Ovary (tissue), 3 donors: ENCODE results near the gene RBM4B.

ENCODE experiments used
- CTCF ChIP-seq, 3 donors: fragments of 450-650 bp in 2 of 3; fragments of 200-600 bp in 1 of 3; IDR thresholded peaks; one replicate each; pipeline versions ENCODE4 v1.5.1 to v1.8.0; 2016 to 2022; ENCODE audit warnings: antibody characterized with exemption in 3 of 3, mild to moderate bottlenecking in 1 of 3
- EP300 ChIP-seq: sonication (generic); formaldehyde crosslinking; IDR thresholded peaks from one replicate; pipeline ENCODE4 v1.6.1; 2017; ENCODE audit warnings: antibody characterized with exemption
- donor health status: DM: no; HTN: no; CAD: no.

GRCh38 chr11:66700337-66700736 lies 22.6 kb upstream of the RBM4B start:
- no peak for TF ChIP-seq CTCF (IDR thresholded peaks at IDR 0.05)
- TF ChIP-seq EP300, result no peak
